HG03520 (cell line): ENCODE results near the gene CLSTN2.

Experiments used
- ATAC-seq: cut with Tn5 transposase; IDR thresholded peaks from one replicate; pipeline ENCODE4 v1.9.1; 2021; ENCODE audit warnings: mild to moderate bottlenecking, moderate library complexity; ENCODE audit not compliant: unreplicated experiment

Gene CLSTN2

DNA sequence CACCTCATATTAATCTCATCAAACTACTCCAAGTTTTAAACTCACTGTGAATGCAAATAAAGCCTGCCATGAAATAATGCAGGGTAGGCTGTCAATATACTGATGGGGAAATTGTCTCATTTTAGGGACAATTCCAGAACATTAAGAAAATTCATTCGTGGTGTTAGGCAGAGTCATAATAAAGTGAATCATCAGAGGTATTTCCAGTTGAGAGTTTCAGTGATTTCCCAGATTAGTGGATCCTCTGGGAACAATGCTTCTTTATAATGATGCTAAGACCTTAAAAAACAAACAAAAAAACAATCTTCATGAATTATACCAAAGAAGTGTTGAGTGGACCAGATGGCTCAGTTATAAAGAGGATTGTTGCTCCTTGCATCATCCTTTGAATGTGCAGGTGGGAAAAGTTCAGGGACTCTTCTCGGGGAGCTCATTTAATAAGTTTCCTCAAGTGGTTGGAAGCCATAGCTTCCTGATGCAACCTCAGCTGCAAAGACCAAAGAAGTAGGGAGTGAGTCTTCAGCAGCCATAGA is 381.9 kb downstream of the CLSTN2 start:
- no peak for ATAC-seq

DNA sequence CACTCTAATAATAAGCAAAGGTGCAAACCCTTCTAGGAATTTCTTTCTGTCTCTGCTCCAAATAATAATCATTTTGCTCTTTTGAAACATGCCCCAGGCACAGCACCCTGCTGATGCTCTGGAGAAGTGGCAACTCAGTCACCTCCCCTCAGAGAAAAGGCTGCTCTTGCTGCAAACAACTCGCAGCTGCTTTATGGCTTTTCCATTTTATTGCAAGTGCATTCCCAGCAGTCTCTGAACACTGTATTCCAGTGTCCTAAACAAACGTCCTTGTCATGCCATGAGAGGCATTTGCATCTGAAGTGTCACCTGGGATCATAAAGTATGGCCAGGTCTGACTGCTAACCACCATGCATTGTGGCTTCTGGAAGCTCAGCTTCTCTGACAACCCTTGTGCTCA is 384.8 kb downstream of the CLSTN2 start:
- no peak for ATAC-seq

DNA sequence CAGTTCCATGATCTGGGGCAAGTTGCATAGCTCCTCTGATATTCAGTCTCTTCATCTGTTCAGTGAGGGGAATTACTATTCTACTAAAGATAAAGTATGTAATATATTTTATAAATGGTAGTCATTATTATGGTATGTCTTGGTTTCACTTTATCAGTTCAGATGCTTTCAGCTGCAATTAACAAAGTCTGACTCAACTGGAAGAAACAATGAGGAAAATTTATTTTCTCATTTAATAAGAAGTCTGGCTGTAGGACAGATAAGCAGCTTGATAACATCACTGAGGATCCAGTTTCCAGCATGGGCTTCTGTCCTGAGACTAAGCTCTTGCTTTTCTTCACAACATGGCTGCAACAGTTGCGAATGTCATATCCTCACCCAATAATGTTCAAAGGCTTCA is 388.6 kb downstream of the CLSTN2 start:
- ATAC-seq: no peak

DNA sequence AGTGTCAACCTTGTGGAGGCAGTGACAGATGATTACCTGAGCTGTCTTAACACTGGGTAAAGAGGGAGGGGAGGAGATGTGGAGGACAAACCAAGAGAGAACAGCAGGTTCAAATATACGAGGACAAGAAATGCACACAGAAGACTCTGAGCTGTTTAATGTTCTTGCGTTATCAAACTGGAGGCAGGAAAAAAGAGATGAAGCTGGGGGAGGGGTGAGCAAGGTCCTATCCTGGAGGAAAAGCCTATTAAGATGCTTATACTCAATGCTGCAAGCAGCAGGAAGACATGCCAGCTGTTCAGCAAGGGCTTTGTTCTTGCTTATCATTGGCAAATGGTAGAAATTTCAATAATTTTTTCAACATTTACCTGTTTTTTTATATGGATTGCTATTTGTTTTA is 397.1 kb downstream of the CLSTN2 start:
- ATAC-seq: no peak

DNA sequence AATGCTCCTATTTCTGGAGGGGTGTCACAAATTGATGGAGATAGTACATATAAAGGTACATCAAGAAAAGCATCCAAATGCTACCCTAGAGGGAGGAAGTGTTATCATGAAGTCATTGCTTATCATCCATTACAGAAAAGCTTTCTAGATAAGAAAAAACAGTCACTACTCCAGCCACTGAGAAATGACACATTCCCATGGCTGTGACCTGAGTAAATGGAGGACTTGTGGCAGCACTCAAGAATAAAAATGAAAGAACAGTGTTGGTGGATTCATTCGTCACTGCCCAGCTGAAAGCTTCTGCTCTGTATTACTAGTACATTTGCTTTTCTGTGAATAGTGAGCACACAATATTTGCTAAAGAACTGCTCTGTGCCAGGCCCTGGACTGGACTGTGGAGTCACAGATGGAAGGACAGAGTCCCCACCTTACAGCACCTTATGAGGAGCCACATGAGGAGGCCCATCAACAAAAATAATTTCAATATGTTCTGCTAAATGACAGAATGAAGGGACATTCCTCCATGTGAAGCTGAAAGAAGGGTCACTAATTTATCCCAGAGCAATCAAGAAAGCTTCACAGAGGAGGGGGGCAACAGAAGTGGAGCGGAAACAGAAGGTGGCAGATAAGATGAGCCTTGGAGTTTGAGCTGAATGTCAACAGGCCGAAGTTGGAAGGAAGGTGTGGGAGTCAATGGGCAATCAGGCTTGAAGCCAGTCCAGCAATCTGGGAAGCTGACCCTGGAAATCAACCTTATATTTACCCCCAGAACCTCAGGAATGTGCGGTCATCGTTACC is 399.3 kb downstream of the CLSTN2 start:
- ATAC-seq: no peak

DNA sequence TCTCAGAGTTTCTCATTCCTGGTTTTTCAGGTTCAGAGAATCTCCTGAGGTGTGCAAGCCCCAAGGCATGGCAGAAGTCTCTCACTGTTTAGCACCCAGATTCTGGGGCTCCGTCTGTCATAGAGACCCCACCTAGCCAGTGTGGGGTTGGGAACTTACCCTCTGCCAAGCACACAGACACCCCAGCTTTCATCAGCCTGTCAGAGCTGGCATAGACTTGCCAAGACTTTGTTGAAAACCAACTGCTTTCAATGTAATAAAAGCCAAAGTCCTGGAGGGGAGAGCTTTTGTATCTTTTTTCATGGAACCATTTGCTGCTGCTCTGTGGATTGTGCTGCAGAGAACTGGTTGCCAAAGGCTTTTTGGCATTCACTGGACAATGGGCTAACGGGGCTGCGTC is 401.5 kb downstream of the CLSTN2 start:
- ATAC-seq: no peak

DNA sequence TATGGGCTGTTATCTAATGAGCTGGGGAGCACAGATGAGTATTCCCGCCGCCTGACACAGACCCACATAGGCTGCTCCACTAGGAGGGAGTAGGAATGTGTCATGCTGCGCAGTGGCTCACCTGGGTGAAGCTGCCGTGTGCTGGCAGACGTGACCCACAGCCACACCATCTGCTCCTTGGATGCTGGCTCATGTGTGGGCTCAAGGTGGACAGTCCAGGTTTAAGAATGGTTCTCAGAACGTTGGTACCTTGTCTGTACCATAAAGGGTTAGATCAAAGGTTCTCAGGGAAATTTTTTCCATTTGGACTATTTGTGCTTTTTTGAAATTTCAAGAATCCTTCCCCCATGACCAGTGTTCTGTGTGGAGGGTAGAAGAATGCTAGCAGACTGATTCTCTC is 403.9 kb downstream of the CLSTN2 start:
- ATAC-seq: no peak

- no peak for ATAC-seq
These were observed 406.2 kb downstream of the CLSTN2 start for GRCh38 chr3:140341203-140341602.

- ATAC-seq: no peak
These were observed 406.9 kb downstream of the CLSTN2 start for GRCh38 chr3:140341817-140342403.

DNA sequence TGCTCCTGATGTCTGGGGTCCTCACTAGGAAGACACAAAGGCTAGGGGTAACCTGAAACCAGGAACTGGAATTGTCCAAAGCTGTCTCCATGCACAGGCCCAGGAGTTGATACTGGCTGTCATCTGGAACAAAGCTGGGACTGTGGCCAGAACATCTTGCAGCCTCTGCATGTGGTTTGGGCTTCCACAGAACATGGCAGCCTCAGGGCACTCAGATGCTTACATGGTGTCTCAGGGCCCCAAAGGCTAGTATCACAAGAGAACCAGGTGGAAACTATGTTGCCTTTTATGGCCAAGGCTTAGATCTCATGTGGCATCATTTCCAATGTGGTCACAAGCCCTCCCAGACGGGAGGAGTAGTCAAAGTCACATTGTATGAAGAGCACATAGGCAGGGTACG is 407.7 kb downstream of the CLSTN2 start:
- no peak for ATAC-seq

- no peak for ATAC-seq
These were observed 408.5 kb downstream of the CLSTN2 start for GRCh38 chr3:140343211-140344081.

DNA sequence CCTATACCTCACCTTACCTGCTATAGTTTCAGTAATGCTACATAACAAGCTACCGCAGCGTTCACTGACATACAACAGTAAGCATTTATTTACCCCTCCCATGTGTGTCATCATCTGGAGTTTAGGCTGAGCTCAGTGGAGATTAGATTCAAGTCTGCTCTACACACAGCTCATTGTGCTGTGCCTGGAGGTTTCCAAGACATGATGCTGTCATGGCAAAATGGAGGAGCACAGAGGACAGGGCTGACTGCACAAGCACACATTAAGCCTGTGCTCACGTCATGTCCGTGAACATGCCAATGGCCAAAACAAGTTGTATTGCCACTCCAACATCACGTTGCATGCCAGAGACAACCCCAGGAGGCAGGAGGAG is 409.1 kb downstream of the CLSTN2 start:
- no peak for ATAC-seq

- ATAC-seq: no peak
These were observed 409.7 kb downstream of the CLSTN2 start for GRCh38 chr3:140344601-140345205.

DNA sequence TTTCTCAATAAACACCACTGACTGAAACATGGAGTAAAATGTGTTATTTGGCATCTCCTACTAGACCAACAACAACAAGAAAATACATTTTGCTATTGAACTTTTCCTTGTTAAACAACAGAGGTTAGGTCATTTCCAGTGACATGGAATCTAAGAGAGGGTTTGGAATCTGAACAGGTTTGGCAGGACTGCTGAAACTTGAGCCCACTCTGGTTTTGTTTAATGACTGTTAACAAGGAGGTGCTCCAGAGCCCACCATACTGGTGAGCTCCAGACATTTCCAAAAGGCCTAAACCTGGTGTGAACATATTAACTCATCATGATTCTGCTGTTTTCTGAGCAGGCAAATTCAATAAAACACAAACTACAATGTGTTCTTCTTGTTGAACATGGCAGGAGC is 412.2 kb downstream of the CLSTN2 start:
- ATAC-seq: no peak

- ATAC-seq: no peak
These were observed 415.0 kb downstream of the CLSTN2 start for GRCh38 chr3:140349938-140350337.

GRCh38 chr3:140351466-140351865 is 416.5 kb downstream of the CLSTN2 start:
- ATAC-seq: no peak

DNA sequence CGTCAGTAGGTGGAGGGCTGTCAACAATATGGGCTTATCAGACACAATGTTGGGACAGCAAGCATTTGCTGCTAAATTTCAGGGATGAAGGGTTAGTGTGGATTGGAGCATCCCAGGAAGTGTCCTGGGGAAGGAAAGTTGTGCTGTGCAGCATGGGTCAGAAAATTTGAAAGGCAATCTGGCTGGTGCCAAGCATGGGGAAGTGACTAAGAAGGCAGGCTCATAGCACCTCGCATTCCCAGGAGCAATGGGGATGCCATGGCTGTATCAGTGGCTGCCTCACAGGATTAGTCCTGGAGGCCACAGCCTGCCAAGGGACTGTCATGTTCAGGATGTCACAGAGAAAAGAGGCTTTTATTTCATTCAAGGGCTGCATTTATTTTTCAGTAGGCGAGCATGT is 420.5 kb downstream of the CLSTN2 start:
- ATAC-seq: no peak

- ATAC-seq: no peak
These were observed 423.7 kb downstream of the CLSTN2 start for GRCh38 chr3:140358686-140359085.

GRCh38 chr3:140359233-140359995 is 424.4 kb downstream of the CLSTN2 start:
- ATAC-seq: no peak

- no peak for ATAC-seq
These were observed 425.3 kb downstream of the CLSTN2 start for GRCh38 chr3:140360332-140360731.
